HG02938 (cell line): ENCODE data around the gene CYP4F11.
"Not testable (repeated sequence)": the region's sequence is repeated elsewhere in the genome, so short reads cannot be mapped to it uniquely, and the experiment has no call there.

ENCODE experiments used
- ATAC-seq: cut with Tn5 transposase; IDR thresholded peaks from one replicate; pipeline ENCODE4 v1.9.1; 2021; ENCODE audit warnings: mild to moderate bottlenecking, moderate library complexity; ENCODE audit not compliant: unreplicated experiment

Gene CYP4F11

DNA sequence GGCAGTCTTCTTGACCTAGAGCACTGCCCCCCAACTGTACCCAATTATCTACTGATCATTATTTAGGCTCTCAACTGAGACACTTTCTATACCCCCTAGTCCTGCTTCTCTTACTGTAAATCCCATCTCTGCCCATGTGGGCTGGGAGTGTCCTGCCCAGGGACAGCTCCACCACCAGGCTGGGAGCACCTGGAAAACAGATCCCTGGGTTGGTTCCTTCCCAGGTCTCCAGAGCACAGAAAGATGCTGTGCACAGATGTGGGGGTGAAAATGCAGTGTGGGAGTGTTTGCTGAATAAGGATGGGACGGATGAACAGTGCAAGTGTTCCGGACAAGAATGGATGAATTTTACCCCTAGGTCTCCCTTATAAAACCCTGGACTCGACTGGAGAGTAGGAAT, 49.2 kb downstream of the CYP4F11 start:
- ATAC-seq, result no peak

DNA sequence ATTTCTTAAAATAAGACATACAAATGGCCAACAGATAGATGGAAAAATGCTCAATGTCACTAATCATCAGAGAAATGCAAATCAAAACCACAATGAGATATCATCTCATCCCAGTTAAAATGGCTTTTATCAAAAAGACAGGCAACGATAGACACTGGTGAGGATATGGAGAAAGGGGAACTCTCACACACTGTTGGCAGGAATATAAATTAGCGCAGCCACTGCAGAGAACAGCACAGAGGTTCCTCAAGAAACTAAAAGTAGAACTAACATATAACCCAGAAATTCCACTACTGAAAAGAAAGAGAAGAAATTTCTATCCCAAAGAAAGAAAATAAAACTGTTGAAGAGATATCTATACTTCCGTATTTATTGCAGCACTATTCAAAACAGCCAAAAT, 51.0 kb downstream of the CYP4F11 start:
- ATAC-seq, result not testable (repeated sequence)

DNA sequence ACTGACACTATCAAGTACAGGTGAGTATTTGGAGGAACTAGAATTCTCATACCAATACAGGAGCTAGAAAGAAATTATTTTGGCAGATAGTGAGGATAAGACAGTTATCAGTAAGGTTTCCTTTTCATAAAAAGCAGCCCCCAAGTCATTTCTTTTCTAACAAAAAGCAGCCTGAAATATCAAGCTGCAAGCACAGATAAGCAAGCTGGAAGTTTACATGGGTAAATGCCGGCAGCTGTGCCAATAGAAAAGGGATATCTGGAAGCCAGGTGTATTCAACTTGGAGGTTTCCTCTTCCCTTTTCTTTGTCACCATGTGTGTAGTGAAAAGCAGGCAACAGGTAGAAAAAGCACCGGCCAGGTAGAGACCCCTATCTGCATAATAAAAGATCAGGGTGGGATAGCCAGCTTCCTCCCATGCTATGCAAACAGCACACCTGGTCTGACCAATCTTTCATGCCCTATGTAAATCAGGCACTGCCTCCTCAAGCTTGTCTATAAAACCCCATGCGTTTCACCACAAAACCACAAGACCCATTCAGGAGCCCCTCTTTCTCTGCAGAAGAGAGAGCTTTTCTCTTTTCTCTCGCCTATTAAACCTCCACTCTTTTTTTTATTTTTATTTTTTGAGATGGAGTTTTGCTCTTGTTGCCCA, 59.4 kb downstream of the CYP4F11 start:
- ATAC-seq, result no peak

DNA sequence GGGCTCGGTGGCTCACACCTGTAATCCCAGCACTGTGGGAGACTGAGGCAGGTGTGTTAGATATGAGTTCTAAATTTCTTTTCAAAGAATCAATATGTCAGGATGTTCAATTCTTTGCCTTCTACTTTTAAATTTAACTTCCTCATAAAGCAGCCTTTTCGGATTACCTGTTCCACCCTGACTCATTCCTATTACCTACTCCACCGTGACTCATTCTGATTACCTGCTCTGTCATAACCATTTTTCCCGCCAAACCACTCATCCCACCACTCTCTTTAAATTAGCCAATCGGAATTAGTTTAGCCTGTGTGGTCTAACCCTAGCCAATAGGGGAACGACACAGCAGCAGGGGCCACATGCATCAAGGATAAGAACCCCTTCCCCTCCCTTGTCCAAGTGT, 60.6 kb downstream of the CYP4F11 start:
- ATAC-seq, result not testable (repeated sequence)

DNA sequence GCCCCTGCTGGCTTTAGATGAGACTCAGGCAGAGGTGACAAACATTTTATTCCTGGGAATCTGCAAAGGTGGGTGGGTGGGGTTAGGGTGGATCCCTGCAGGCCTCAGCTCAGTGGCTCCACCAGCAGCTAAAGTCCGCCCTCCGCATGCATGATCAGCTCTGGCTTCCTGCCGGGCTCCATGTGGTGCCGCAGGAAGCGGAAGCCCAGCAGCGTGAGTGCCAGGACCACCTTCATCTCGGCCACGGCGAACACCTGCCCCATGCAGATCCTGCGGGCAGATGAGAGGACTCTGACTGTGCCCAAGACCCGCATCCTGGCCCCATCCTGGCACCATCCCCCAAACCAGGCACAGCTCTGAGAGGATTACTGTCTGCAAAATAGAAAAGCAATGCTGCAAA, 62.8 kb downstream of the CYP4F11 start:
- no peak for ATAC-seq

DNA sequence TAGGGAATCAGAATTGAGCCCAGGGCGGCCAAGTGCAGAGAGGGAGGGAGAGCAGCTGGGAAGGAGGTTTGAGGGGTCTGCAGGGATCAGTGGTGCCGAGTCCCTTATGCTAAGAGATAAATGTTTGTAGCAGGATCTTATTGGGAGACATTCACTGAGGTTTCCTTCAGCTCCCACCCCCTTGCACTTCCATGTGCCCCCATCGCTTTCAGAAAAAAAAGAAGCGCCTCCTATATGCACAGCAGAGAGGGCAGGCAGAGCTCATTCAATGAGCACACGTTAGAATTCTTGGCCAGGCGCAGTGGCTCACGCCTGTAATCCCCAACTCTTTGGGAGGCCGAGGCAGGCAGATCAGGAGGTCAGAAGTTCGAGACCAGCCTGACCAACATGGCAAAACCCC, 64.5 kb downstream of the CYP4F11 start:
- ATAC-seq, result no peak

DNA sequence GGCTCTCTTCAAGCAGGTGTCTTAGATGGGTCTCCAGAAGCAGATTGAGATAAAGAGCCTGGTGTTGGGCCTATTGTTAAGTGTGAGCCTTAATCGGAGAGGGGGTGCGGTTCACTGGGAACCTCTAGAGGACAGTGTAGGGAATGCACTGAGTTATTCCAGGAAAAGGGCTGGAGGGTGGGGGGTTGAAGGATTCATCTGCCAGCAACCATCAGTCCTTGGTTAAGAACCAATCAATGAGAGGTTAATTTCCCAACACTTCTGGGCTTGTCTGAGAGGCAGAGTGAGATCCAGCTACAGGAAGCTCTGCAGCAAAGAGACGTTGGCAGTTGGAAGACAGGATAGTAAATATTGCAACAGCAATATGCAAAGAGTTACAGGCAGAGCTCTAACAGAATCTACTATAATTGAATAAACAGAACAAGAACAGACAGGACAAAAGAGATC, 65.2 kb downstream of the CYP4F11 start:
- no peak for ATAC-seq

DNA sequence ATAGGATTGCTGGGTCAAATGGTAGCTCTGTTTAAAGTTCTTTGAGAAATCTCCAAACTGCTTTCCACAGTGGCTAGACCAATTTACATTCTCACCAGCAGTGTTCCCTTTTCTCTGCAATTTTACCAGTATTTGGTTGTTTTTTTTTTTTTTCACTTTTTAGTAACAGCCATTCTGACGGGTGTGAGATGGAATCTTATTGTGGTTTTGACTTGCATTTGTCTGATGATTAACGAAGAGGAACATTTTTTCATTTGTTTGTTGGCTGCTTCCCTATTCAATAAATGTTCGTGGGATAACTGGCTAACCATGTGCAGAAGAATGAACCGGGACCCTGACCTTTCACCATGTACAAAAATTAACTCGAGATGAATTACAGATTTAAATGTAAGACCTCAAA, 67.7 kb downstream of the CYP4F11 start:
- no peak for ATAC-seq

DNA sequence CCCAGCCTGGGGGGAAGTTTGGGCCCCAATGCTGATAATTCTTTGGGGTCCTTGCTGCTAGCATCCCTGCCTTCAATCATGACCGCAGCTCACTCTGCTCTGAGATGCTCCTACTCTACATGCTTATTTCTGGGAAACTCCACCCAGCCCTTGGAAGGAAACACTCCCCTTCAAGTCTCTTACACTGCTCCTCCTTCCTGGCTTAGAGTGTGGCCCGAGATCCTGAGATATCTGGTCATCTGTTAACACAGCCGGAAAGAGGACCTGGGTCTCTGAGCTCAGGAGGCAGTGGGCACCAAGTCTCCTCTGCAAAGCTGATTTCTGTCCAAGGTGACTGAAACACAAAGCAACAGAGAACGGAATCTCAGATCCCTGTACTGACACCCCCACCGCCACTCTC, 69.5 kb downstream of the CYP4F11 start:
- ATAC-seq, result no peak

DNA sequence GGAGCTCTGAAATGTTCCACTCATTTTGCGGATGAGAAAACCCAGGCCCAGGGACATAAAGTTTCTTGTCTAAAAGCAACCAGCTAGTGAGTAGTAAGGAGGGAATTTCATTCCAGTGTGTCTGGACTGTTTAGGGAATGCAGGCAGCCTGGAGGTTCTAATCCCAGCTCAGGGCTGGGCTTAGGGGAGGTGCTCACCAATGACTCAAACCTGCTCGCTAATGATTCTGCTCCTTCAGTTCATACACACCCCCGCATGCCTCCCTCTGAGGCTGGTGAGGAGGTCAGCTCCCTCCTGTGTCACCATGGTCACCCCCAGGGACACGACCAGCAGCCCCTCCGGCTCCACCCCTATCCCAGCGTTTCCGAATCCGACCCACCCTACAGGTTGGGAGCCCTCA, 71.1 kb downstream of the CYP4F11 start:
- no peak for ATAC-seq

DNA sequence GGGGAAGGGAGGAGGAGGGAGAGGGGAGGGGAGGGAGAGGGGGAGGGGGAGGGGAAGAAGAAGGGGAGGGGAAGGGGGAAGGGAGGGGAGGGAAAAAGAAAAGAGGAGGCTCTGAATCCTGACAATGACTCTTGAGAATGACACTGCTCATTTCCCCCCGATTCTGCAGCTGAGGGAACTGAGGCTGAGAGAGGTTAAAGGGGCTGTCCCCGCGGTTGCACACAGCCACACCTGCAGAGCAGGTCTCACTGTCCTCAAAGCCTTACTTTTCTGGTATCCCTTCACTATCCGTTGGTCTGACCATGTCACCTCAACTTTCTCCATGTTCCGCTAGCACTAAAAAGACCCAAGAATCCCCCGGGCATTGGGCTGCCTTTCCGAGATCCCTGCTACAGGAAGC, 71.9 kb downstream of the CYP4F11 start:
- no peak for ATAC-seq
